Germinal center (tissue), 1 donor: ENCODE measurements around the gene NUBP2.

ENCODE experiments used
- DNase-seq: peaks from one replicate; pipeline ENCODE4 v3.0.0; 2012; ENCODE audit warnings: mixed read lengths, low spot score

Gene NUBP2, protein sequence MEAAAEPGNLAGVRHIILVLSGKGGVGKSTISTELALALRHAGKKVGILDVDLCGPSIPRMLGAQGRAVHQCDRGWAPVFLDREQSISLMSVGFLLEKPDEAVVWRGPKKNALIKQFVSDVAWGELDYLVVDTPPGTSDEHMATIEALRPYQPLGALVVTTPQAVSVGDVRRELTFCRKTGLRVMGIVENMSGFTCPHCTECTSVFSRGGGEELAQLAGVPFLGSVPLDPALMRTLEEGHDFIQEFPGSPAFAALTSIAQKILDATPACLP

DNA sequence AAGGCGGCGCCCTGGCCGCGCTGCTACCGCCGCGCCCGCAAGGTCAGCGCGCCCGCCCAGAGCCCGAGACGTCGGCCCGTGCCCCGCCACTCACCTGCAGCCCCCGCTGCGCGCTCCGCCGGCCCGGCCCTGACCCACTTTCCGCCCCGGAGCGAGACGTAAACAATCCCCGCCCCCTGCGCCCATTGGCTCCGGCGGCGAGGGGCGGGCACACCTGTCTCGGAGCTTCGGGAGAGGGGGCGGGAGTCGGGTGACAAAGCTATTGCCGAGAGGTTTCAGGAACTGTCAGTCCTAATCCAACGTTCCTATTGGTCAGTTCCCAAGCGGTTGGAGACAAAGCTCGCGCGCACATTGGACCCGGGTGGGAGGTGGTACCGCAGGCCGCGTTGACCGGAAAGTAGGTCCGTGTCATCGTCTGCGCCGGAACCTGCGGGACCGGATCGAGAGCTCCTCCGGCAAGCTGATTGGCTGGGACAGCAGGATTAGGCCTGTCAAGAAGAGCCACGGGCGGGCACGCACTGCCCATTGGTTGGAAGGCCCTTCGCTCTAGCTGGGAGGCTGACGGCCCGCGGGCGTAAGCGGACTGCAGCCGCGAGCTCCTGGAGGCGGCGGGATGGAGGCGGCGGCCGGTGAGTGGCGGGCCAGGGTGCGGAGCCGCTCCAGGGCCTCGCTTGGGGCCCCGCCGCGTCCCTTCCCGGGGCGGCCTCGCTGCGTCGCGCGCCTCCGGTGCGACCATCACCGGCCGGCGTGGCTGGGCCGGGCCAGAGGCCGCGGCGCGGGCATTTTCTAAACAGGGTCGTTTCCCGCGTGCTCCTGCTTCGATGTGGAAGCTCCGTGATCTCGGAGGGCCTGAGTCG is at the start of gene NUBP2, which contains the start of gene SPSB3:
Gene NUBP2, plus strand, starts transcription at position 553 of the 857 bp plus-strand sequence. Its CDS starts 61 bp downstream, at position 614.
Gene SPSB3, minus strand, starts transcription at position 164 of the 857 bp plus-strand sequence. CDS start 1,088 bp downstream, outside the sequence.
- peak; percentile 99 for DNase-seq

DNA sequence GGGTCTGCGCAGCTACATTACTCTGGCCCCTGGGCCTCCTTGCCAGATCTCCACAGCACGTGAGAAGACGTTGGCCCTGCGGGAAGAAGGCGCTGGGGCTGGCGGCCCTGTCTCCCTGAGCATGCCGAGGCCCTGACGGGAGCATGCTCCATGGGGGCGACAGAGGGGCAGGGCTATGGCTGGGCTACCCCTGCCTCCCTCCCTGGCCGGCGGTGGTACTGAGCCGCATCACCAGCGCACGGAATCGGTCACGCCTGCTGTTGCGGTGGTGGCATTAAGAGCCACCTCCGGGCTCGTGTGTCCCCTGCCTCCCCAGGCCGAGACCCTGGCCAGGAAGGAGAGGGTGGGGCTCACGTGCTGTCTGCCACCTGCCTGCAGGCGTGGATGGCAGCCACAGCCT is 48.6 kb upstream of the NUBP2 start:
- DNase-seq = no peak

DNA sequence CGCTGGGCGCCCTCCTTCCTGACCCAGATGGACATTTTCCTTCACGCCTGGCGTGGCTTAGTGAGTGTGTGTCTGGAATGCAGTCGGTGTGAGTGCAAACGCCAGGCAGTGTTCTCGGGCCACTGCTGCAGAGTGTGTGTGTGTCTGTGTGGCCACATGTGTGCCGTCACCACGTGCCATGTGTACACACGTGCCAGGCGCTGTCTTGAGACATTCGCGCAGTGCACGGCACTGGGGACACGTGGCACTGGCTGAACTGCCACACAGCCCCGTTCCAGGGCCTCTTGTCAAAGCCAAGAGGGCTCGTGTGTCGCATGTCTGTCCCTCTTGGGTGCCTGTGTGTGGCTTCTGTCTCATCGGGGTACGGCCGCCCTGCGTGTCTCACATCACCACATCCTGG is 47.9 kb upstream of the NUBP2 start:
- no peak for DNase-seq

DNA sequence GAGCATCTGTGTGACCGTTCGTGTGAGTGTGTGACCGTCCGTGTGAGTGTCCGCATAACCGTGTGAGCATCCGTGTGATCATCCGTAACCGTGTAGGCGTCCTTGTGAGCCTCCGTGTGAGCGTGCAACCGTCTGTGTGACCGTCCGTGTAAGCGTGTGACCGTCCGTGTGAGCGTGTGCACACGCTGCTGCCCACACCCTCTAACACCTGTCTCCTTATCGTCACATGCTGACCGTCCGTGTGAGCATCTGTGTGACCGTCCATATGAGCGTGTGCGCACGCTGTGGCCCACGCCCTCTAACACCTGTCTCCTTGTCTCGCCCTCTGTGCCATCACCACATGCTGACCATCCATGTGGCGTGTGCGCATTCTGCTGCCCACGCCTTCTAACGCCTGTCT is 42.5 kb upstream of the NUBP2 start:
- no peak for DNase-seq

DNA sequence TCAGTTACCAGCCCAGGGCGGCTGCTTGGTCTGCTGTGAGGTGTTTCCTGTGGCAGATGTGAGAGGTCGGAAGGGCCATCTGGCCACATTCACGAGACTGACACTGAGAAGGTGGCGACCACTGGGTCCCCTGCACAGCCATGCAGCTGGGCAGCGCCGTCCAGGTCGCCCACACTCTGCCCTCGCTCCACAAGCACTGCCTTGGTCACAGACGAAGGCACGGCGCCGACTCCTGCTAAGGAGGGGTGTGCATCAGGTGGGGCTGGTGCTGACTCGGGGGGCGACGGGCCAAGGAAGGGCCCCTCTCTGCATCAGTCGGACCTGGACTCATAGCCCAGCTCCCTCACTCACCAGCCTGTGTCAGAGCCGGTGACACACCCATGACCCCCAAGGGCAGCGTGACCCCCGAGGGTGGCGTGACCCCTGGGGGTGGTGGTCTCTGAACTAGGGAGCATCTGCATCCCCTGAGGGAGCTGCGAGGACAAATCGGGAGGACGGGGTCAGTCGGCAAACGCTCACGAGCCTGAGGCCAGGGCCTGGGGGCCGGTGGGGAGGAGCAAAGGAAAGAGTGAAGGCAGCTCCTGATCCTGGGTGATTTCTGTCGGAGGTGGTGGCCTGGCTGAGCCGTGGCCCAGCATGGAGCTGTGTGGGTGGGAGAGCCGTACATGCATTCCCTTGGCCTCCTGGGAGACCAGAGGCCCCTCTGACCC is 41.8 kb upstream of the NUBP2 start:
- DNase-seq = no peak

DNA sequence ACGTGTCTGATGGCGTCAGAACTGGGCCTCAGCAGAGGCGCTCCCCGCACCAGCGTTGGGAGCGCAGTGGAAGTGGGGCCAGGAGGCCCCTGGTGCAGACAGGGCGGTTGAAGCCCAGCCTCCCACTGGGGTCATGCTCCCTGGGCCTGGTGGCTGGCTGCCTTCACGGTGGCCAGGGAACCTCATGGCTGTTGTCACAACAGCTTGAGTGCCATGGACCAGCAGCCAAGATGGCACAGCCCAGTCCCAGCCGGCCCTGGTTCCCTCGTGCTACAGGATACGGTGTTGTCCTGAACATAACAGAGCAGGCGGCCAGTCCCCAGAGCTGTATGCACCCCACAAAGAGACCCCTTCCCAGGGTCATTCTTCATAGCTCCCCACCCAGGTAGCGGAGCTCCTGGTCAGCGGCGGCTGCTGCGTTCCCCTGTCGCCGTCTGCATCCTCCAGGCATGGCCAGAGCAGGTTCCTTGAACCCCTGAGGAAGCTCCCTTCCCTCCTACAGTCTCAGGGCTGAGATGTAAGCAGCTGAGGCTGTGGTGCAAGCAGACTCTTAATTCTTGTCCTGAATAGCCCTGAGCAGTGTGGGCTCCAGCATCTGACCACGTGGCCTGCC is 41.1 kb upstream of the NUBP2 start:
- no peak for DNase-seq

DNA sequence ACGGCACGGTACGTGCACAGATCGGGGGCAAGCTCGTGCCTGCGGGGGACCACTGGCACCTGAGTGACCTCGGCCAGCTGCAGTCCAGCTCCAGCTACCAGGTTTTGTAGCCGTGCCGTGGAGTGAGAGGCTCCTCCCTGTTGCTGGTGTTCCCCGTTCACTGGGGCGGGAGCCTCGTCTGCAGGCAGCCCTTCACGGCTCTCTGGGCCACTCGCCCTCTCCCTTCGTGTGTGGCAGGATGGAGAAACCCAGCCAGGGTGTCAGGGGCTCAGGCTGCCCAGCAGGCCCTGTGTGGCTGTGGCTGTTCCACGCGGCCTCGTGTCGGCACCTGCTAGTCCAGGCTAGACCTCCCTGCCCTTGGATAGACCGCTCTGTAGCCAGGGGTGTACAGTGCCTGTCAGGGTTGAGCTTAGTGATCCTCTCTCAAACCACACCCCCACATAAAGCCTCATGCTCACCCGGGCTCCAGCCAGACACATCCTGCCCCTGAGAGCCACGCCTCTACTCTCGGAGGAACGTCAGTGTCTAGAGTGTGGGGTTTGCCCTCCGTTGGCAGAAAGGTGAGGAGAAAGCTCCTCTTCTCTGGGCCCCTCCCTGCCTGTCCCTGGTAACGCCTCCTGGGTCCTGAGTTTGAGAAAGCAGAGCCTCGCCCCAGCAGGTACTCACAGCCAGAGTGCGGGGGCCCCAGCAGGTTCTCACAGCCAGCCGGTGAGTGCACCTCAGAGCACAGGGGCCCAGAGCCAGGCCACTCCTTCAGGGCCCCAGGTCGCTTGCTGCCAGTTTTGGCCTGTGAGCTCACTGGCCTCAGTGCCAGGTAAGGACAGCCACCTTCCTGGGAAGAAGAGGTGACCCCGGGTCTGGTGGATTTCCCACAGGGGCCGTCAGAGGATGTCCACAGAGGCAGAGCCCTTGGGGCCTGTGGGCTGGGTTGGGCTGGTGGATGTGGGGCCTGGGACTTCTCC is 39.1 kb upstream of the NUBP2 start:
- DNase-seq = no peak

DNA sequence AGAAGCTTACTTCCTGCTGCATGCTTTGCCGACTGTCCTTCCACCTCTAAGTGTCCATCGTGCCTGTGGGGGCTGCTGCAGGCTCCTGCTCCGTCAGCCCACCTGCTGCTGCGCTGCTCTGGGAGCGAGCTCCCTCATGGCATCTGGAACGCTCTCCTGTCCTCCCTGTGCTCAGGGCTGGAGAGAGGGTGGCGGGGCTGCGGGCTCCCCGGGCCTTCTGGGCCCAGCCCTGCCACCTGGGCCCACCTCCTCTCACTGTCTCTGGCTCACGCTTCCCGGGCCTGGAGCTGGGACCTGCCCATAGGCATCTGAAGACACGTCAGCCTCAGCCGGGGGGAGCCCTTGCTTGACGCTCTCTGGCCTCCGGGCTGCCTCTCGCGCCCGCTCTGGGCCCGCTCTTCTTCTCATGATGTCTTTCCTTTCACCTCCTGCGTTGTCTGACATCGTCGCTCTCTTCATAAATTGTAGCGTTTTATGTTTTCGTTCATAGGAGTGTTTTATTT is 38.4 kb upstream of the NUBP2 start:
- DNase-seq = no peak

DNA sequence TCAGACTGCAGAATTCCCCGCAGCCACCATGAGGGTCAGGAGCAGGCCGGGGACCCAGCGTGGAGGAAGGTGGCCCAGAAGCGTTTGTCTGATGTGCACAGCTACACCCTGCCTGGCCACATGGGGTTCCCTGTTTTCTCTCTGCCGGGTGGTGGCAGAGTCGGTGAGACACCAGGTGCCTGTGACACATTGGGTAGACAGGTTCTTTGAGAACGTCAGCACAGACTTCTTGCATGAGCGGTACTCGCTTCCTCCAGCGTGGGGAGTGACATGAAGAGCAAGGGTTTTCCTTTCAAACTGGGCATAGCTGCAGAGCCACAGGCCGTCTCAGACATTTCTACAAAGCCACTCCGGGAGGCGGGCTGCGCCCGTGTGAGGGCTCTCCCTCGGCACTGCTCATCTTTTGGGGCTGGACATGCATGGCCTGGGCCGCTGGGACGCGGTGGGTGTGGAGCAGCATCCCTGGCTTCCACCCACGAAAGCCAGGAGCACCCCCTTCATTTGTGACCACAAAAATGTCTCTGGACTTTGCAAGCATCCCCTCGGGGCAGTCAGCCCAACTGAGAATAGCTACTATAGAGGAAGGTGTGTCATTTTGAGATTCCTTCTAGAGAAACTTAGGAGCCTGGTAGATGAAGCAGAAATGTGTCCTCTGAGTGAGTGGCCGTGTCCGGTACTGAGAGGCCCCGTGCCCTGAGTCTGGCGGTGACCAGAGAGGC is 37.4 kb upstream of the NUBP2 start:
- no peak for DNase-seq

DNA sequence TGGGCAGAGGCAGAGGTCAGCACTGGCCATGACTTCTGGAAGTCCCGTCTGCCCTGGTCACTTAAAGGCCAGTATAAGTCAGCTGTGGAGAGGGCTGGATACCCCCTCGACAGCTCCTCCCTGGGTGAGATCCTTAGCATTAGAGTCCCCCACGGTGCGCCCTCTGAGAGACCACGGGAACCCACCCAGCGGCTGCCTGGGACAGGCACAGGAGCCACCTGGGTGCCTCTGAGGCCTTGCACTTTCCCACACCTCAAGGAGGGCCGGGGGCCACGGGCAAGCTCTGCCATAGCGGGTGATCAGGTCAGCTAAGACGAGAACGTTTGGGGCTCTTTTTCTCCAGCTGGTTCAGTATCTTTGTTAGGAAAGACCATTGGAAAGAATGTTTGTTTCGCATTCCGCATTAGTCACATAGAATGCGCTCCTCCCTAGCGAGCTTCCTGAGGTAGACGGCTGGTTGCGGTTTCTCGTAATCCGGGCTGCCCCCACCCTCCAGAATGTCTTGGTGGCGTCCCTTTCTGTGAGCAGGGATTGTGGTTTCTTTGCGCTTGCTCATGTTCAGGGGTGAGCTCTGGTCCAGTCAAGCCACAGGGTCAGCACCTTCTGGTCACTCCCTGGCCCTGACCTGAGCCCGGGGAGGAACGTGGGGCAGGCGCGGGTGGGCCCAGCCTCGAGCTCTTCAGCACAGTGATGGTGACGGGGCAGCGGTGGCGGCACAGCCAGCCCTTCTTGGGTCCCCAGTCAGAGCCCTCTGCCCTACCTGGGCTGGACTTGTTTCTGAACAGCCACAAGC is 36.7 kb upstream of the NUBP2 start:
- no peak for DNase-seq

DNA sequence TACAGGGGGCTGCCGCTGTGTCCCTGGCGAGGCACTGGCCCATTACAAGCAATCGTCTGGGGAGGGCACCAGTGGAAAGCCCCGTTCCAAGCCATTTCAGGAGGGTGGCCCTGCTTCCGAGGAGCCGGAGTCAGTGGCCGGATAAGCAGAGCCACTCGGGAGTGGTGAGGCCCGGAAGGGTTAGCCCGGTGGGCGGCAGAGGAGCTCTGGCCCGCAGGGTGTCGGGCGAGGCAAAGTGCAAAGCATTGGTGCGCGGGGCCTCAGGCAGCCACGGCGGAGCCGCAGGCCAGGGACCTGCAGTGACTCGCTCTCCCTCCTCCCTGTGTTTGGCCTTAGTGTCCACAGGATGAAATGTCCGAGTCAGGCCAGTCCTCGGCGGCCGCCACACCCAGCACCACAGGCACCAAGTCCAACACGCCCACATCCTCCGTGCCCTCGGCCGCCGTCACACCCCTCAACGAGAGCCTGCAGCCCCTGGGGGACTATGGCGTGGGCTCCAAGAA is 36.0 kb upstream of the NUBP2 start:
- no peak for DNase-seq

DNA sequence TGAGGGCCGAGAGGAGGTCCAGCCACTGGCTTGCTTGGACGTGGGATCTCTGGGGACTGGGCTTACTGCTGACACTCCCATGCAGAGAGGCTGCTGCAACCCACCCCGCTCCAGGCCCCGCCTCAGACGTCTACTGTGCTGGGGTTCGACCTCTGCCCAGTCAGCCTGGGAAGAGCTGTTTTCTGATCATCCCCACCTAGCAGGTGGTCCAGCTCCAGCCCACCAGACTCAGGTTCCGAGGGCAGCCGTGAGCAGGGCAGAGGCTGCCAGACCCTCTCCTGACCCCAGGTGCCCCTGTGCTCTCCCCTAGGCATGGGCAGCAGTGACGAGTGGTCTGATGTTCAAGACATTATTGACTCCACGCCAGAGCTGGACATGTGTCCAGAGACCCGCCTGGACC is 34.8 kb upstream of the NUBP2 start:
- no peak for DNase-seq

DNA sequence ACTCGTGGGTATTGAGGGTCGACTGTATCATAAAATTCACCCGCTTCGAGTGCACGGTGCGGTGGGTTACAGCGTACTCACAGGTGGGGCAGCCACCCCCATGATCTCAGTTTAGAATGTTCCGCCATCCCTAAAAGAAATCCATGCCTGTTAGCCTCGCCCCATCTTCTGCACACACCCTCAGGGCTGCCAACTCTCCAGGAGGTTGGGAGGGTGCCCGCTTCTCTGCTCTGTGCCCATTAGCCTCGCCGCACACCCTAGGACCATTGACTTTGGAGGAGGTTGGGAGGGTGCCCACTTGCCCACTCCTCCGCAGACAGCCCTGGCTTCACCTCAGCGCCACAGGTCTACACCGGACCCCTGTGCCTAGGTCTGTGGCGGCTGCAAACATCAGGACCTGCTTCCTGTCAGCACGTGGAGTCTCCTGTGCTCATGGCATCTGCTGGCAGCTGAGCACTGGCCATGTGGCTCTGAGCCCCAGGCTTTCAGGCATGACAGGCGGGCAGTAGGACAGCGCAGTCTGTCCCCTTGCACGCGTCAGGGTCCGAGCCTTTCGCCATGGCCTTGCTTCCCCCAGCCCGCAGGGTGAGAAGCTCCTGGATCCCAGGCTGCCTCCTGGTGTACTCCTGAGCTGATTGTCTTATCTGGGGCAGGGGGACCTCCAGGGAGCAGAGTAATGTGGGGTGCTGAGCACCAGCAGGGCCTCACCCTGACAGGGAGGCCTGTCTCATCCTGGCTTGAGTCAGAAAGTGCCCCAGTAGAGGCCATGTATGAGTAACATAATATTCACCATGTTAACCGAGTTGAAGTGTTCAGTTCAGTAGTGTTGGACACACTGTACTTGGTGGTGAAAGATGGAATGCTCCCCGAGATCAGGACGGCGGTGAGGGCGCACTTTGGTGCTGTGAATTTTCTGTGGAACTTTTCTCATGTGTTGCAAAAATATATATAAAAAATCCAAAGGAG is 33.3 kb upstream of the NUBP2 start:
- DNase-seq = no peak

DNA sequence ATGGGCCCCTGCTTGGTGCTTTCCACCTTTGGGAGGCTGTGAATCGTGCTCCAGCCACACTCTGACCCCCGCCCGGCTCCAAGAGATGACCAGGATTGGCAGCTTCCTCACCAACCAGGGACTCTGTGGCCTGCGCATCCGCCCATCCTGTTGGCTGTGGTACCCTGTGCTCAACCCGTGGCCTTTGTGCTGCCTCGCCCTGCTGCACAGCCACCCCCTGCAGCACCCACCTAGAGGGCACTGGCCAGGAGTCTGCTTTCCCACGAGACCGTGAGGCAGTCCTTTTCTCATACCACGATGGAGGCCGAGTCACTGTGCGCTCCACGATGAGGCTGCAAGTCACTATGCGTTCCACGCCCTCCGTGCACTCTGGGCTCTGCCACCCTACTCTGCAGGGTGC is 30.8 kb upstream of the NUBP2 start:
- no peak for DNase-seq

DNA sequence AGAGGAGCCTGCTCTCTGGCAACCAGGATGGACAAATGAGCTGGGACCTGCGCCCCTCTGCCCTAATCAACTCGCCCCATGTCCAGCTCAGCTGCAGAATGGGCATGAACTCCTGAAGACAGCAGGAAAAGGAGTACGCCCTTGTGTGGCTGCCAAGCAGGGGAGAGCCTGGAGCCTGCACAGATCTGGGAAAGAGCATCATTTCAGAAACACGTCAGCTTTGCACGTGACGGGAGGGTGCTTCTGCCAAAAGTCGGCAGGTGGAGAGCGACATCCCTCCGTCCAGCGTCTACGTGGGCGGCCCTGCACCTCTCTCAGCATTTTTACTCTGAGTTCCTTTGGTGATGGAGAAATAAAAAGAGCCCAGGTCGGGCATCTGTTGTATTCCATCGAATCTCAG is 29.9 kb upstream of the NUBP2 start:
- DNase-seq = no peak

DNA sequence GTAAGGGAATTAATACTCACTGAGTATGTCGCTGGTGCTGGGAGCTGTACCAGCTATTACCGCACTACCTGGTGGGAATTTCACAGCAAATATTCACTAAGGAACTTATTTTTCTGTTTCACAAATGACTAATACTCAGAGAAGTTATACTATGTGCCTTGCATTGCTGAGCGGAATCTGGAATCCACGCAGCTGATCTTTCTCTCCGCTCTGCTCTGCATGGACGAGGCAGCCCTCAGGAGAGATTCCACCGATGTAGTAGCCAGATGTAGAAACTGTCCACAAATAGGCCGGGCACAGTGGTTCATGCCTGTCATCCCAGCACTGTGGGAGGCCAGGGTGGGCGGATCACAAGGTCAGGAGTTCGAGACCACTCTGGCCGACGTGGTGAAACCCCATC is 28.6 kb upstream of the NUBP2 start:
- DNase-seq = no peak

DNA sequence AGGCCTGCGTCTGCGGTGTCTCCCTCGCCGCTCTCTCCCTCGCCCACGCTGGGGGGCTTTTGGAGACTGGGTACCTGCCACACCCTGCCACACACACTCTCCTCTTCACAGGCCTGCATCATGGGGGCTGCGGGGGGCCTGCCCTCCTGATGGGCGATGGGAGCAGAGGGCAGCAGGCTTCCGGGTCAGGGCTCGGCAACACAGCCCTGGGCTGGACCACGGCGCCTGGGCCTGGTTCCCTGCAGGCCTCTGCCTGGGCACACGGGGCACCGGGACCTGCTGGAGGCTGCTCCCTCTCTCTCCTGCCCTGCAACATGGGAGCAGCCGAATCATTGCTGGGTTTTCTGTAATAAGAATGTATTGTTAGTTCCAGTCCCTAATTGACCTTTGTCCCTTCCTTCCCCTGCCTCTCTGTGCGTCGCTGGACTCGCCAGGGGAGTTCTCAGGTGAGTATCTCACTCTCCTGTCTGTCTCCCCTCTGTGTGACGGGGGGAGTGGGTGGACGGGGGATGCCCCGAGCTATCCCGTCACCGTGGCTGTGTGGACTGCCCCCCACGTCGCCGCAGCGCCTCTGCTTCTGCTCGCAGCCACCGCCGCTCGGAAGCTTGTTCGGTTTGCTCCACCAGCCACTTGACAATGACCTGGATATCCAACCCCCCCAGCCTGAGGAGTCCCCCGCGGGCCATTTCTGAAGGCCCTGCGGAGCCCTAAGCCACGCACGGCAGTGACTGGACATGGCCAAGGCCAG is 24.9 kb upstream of the NUBP2 start:
- no peak for DNase-seq
